Mesothelial cell of epicardium (in vitro differentiated cells): Measurements from ENCODE around the gene ATP23. TPM values are rescaled to one million over a fixed set of nuclear protein-coding genes. Genes with fewer than 3 reads are reported as not detected.

Experiments
- DNase-seq, 2 experiments: peaks; one replicate each; pipeline ENCODE4 v3.0.0; 2021; ENCODE audit warnings: low spot score in 2 of 2; ENCODE audit not compliant: unreplicated experiment in 2 of 2
- H3K27ac Mint-ChIP-seq: 2 replicates; pipeline ENCODE4 v1.8.0; 2021; ENCODE audit warnings: mixed read lengths
- H3K27me3 Mint-ChIP-seq: 2 replicates; pipeline ENCODE4 v1.8.0; 2021; ENCODE audit warnings: low read depth, mixed read lengths
- H3K36me3 Mint-ChIP-seq: 2 replicates; pipeline ENCODE4 v1.8.0; 2021; ENCODE audit warnings: mixed read lengths
- H3K4me1 Mint-ChIP-seq: 2 replicates; pipeline ENCODE4 v1.8.0; 2021; ENCODE audit warnings: mixed read lengths
- H3K4me3 Mint-ChIP-seq: 2 replicates; pipeline ENCODE4 v1.8.0; 2021; ENCODE audit warnings: mild to moderate bottlenecking, moderate library complexity, mixed read lengths
- H3K9me3 Mint-ChIP-seq: 2 replicates; pipeline ENCODE4 v1.8.0; 2021; ENCODE audit warnings: mixed read lengths
- CTCF ChIP-seq: fragments of 200-600 bp; sonication (generic); IDR thresholded peaks from one replicate; pipeline ENCODE4 v1.5.0; 2021; ENCODE audit warnings: antibody characterized with exemption; ENCODE audit not compliant: unreplicated experiment
- total RNA-seq: library from RNA; stranded (reverse); gene quantifications from 3 replicates; pipeline ENCODE4 v1.2.1, GENCODE V29; 2021

Gene ATP23
- total RNA-seq: 4.5 to 5.5 TPM (median 4.8 TPM) in 3 replicates

GRCh38 chr12:57941165-57941894 lies at the start of gene ATP23:
Gene ATP23, plus strand, starts transcription at chr12:57941567. Its CDS starts 135 bp downstream, at chr12:57941702.
- no peaks in the 10 kb centered on the region for H3K36me3 Mint-ChIP-seq
- peaks cover 17% of the 10 kb centered on the region for H3K4me1 Mint-ChIP-seq
- H3K27me3 Mint-ChIP-seq: peaks cover 17% of the 10 kb centered on the region
- TF ChIP-seq CTCF: no peak
- H3K4me3 Mint-ChIP-seq: peak within 1 kb of the TSS; percentile 78
- peak within 1 kb of the TSS; percentile 82 for H3K27ac Mint-ChIP-seq
- no peaks in the 10 kb centered on the region for H3K9me3 Mint-ChIP-seq
- peak; percentile 75 to 87 for DNase-seq

- Mint-ChIP-seq H3K36me3 (no peaks in the 10 kb centered on the region), H3K27ac (peak overlapping the region; percentile 88), H3K4me1 (peaks cover 85% of the 10 kb centered on the region), H3K9me3 (no peaks in the 10 kb centered on the region), H3K4me3 (peak overlapping the region; percentile 15), H3K27me3 (no peaks in the 10 kb centered on the region)
- no peak for TF ChIP-seq CTCF
- DNase-seq: no peak
Observed at GRCh38 chr12:57892232-57892972, 49.0 kb upstream of the ATP23 start.

GRCh38 chr12:57893431-57894353 lies 47.7 kb upstream of the ATP23 start:
- no peak for TF ChIP-seq CTCF
- DNase-seq: peak; percentile 74 to 91
- peak overlapping the region; percentile 53 for H3K4me3 Mint-ChIP-seq

GRCh38 chr12:57894399-57895292 lies 46.7 kb upstream of the ATP23 start:
- Mint-ChIP-seq H3K9me3 (no peaks in the 10 kb centered on the region), H3K4me3 (peak overlapping the region; percentile 53), H3K4me1 (peaks cover 84% of the 10 kb centered on the region), H3K36me3 (no peaks in the 10 kb centered on the region), H3K27me3 (no peaks in the 10 kb centered on the region), H3K27ac (peak overlapping the region; percentile 100)
- no peak for TF ChIP-seq CTCF
- no peak for DNase-seq

More at GRCh38 chr12:57893431-57894353, 47.7 kb upstream of the ATP23 start:
- peak overlapping the region; percentile 100 for H3K27ac Mint-ChIP-seq
- peaks cover 88% of the 10 kb centered on the region for H3K4me1 Mint-ChIP-seq
- H3K9me3 Mint-ChIP-seq: no peaks in the 10 kb centered on the region
- H3K27me3 Mint-ChIP-seq: no peaks in the 10 kb centered on the region
- no peaks in the 10 kb centered on the region for H3K36me3 Mint-ChIP-seq
